HFFc6 (cell line): ENCODE measurements around the gene GPR25. TPM values are rescaled to one million over a fixed set of nuclear protein-coding genes. Genes with fewer than 3 reads are reported as not detected.

Experiments
- DNase-seq: peaks from one replicate; pipeline ENCODE4 v3.0.0-alpha.2; 2018
- H3K27ac Mint-ChIP-seq: 2 replicates; pipeline ENCODE4 v1.8.0; 2020; ENCODE audit warnings: mild to moderate bottlenecking, mixed read lengths
- H3K27me3 Mint-ChIP-seq: 2 replicates; pipeline ENCODE4 v1.8.0; 2021; ENCODE audit warnings: mild to moderate bottlenecking, moderate library complexity, mixed read lengths; ENCODE audit not compliant: insufficient read depth
- H3K36me3 Mint-ChIP-seq: 2 replicates; pipeline ENCODE4 v1.8.0; 2021; ENCODE audit warnings: low read depth, mixed read lengths
- H3K4me1 Mint-ChIP-seq: 2 replicates; pipeline ENCODE4 v1.8.0; 2020; ENCODE audit warnings: low read depth, mixed read lengths
- H3K4me3 Mint-ChIP-seq: 2 replicates; pipeline ENCODE4 v1.8.0; 2020; ENCODE audit warnings: mild to moderate bottlenecking, moderate library complexity, mixed read lengths
- H3K9me3 Mint-ChIP-seq: 2 replicates; pipeline ENCODE4 v1.8.0; 2020; ENCODE audit warnings: mild to moderate bottlenecking, mixed read lengths
- total RNA-seq, 6 experiments: library from RNA; stranded (reverse); fragmentation: NEBNext Ultra II Directional; extraction: Animal tissue kit (Norgen Biotek cat#: 25700); gene quantifications; 2 replicates in 1 of 6; 3 replicates in 5 of 6; pipeline ENCODE4 v1.2.3, GENCODE V29; 2021
- TF ChIP-seq, protein P1 (sequence below): fragments of 200-600 bp; sonication (generic); IDR thresholded peaks from 2 replicates; pipeline ENCODE4 v1.5.0; 2021; ENCODE audit warnings: antibody characterized with exemption, mild to moderate bottlenecking

GPR25 gene
- total RNA-seq, 6 experiments from 2014 or later, result not detected

- H3K4me1 Mint-ChIP-seq, result no peaks in the 10 kb centered on the region
- TF ChIP-seq, protein P1, sequence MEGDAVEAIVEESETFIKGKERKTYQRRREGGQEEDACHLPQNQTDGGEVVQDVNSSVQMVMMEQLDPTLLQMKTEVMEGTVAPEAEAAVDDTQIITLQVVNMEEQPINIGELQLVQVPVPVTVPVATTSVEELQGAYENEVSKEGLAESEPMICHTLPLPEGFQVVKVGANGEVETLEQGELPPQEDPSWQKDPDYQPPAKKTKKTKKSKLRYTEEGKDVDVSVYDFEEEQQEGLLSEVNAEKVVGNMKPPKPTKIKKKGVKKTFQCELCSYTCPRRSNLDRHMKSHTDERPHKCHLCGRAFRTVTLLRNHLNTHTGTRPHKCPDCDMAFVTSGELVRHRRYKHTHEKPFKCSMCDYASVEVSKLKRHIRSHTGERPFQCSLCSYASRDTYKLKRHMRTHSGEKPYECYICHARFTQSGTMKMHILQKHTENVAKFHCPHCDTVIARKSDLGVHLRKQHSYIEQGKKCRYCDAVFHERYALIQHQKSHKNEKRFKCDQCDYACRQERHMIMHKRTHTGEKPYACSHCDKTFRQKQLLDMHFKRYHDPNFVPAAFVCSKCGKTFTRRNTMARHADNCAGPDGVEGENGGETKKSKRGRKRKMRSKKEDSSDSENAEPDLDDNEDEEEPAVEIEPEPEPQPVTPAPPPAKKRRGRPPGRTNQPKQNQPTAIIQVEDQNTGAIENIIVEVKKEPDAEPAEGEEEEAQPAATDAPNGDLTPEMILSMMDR, result peak; percentile 52
- no peak overlapping the region for H3K4me3 Mint-ChIP-seq
- no peak overlapping the region for H3K27ac Mint-ChIP-seq
- no peak for DNase-seq
- peaks cover 10% of the 10 kb centered on the region for H3K27me3 Mint-ChIP-seq
- no peaks in the 10 kb centered on the region for H3K9me3 Mint-ChIP-seq
- no peaks in the 10 kb centered on the region for H3K36me3 Mint-ChIP-seq
Observed at GRCh38 chr1:200916152-200916551, 43.4 kb downstream of the GPR25 start.

DNA sequence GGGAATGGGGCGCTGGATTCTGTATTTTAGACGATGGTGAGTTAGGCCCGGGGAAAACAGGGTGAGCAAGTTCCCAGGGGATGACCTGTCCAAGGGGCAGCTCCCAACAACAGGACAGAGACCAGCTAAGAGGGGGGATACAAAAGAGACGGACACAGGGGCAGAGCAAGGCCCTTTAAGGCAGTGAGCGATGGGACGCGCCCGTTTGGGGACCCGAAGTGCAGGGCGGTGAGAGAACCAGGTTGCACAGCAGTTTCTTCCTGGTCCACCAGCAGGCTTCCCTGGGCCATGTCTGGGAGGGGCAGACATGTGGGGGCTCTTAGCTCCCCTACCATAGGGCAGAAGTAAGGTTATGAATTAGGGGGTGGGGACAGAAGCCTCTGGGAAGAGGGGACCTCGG lies 43.9 kb downstream of the GPR25 start:
- Mint-ChIP-seq H3K27ac (no peak overlapping the region), H3K4me1 (no peaks in the 10 kb centered on the region), H3K27me3 (peaks cover 10% of the 10 kb centered on the region), H3K36me3 (no peaks in the 10 kb centered on the region), H3K4me3 (no peak overlapping the region), H3K9me3 (no peaks in the 10 kb centered on the region)
- TF ChIP-seq, protein P1, result no peak
- DNase-seq, result no peak

DNA sequence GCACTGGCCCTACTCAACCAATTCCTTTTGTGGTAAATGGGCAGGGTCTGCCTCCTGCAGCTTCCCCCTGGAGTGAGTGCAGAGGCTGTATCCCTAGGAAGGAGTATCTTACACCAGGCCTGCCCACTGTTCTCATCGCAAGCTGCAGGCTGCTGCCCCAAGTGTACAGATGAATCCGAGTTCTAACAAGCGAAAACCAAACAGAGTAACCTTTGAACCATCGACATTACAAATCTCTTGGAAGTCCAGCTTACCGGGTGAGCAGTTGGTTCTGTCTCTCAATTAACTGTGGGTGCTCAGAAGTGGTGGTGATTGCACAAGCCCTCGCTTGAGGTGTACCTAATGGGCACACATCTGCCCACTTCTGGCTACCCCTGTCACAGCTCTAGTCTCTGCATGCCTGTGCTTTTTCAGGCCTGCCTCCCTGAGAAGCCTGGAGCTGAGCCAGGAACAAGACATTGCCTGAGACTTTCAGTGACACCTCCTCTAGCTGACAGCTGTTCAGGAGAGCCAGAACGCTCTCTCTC lies 44.6 kb downstream of the GPR25 start:
- Mint-ChIP-seq H3K27ac (no peak overlapping the region), H3K4me3 (no peak overlapping the region), H3K27me3 (peaks cover 13% of the 10 kb centered on the region), H3K9me3 (no peaks in the 10 kb centered on the region), H3K36me3 (no peaks in the 10 kb centered on the region), H3K4me1 (no peaks in the 10 kb centered on the region)
- DNase-seq, result no peak
- TF ChIP-seq, protein P1, result no peak

- TF ChIP-seq, protein P1, result no peak
- Mint-ChIP-seq H3K27ac (no peak overlapping the region), H3K4me1 (no peaks in the 10 kb centered on the region), H3K9me3 (no peaks in the 10 kb centered on the region), H3K27me3 (peaks cover 17% of the 10 kb centered on the region), H3K36me3 (no peaks in the 10 kb centered on the region), H3K4me3 (no peak overlapping the region)
- no peak for DNase-seq
Observed at GRCh38 chr1:200918006-200918405, 45.2 kb downstream of the GPR25 start.

GRCh38 chr1:200919386-200919785 lies 46.6 kb downstream of the GPR25 start:
- TF ChIP-seq, protein P1, result no peak
- H3K27ac Mint-ChIP-seq, result no peak overlapping the region
- H3K4me1 Mint-ChIP-seq, result no peaks in the 10 kb centered on the region
- peaks cover 19% of the 10 kb centered on the region for H3K27me3 Mint-ChIP-seq
- no peaks in the 10 kb centered on the region for H3K9me3 Mint-ChIP-seq
- H3K4me3 Mint-ChIP-seq, result no peak overlapping the region
- no peaks in the 10 kb centered on the region for H3K36me3 Mint-ChIP-seq
- DNase-seq, result no peak

- Mint-ChIP-seq H3K36me3 (no peaks in the 10 kb centered on the region), H3K4me3 (no peak overlapping the region), H3K9me3 (no peaks in the 10 kb centered on the region), H3K4me1 (no peaks in the 10 kb centered on the region), H3K27ac (no peak overlapping the region), H3K27me3 (peaks cover 21% of the 10 kb centered on the region)
- TF ChIP-seq, protein P1, result no peak
- no peak for DNase-seq
Observed at GRCh38 chr1:200921571-200922110, 48.9 kb downstream of the GPR25 start.
